Thoracic aorta endothelial cell (primary cell): ENCODE measurements around the gene CLRN3. TPM values are rescaled to one million over a fixed set of nuclear protein-coding genes. Genes with fewer than 3 reads are reported as not detected.

Experiments used
- total RNA-seq: library from RNA; depleted of rRNA; stranded (reverse); fragments of >200 nt; gene quantifications from 2 replicates; pipeline ENCODE4 v1.2.3, GENCODE V29; 2012

CLRN3 gene, protein sequence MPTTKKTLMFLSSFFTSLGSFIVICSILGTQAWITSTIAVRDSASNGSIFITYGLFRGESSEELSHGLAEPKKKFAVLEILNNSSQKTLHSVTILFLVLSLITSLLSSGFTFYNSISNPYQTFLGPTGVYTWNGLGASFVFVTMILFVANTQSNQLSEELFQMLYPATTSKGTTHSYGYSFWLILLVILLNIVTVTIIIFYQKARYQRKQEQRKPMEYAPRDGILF
- not detected in 2 replicates for total RNA-seq

DNA sequence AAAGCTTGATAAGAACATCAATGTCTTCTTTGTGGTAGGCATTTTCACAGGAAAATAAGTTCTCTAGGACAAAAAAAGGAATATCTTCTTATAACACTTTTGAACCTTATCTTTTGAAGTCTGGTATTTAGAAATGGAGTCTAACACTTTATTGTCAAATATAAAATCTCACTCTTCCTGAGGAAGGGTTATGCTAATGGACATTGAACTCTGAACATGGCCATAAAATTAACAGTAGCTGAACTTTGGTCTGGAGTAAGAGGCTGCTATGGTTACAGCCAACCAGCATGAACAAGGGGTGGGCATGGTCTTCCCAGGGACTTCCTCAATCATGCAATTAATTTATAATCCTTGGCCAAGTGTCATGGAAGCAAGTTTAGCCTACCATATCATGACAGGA lies at the start of gene CLRN3:
CLRN3 (minus strand) TSS at position 199 of the 400 bp plus-strand sequence; CDS start at position 42, 157 bp downstream.

DNA sequence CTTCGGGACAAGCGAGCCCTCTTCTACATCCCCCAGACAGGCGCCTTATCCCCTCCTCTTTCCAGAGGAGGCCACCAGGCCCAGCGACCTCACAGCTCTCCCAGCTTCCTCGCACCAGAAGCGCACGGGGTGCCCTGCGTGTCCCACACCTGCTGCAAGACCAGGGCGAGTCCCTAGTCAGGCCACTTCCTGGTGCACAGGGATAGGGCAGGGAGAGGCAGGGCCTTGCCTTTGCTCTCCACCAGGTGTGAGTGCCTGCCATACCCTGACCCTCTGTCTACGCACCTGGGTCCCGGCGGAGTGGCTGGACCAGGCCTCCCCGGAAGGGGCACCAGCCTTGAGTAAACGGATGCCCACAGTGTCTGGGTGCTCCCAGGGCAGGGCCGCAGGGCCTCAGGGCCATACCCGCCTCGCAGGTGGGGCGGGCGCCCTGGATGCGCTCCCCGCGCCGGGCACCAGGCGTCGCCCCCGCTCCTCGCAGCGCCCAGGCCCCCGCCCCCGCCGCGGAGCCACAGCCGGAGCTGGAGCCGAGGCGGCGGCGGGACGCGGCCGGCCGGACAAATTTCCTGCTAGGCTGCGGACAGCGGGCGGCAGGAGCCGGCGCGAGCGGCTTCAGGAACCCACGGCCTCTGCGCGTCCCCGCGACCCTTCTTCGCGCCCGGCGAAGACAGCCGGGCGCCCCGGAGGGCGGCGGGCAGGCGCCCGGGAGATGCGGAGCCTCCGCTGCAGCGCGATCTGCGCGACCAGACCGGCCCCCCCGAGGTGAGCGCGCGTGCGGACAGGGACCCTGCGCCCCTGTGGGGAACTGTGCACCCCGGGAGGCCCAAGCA lies 14.0 kb upstream of the CLRN3 start, which contains the start of gene PTPRE:
PTPRE (plus strand) TSS at position 556 of the 830 bp plus-strand sequence. CDS start 133,779 bp downstream, outside the sequence.

Other genes with a start within 250 kb of the CLRN3 start
- gene FOXI2, start 155.8 kb downstream of the CLRN3 start, total RNA-seq, result not detected in 2 replicates
- 63.3 and 67.2 TPM in 2 replicates for gene PTPRE, start 14.2 kb upstream of the CLRN3 start, total RNA-seq
- gene MKI67, start 233.5 kb upstream of the CLRN3 start, total RNA-seq, result 63.0 and 98.2 TPM in 2 replicates